GM18517 (cell line): ENCODE data around the gene AXIN1.
"Not testable (repeated sequence)": the region's sequence is repeated elsewhere in the genome, so short reads cannot be mapped to it uniquely, and the experiment has no call there.

ENCODE experiments used
- ATAC-seq: cut with Tn5 transposase; IDR thresholded peaks from one replicate; pipeline ENCODE4 v1.9.1; 2021; ENCODE audit warnings: mild to moderate bottlenecking, moderate library complexity; ENCODE audit not compliant: unreplicated experiment

Gene AXIN1

GRCh38 chr16:270381-271255, 81.9 kb downstream of the AXIN1 start:
- ATAC-seq = no peak

- no peak for ATAC-seq
These were observed 83.3 kb downstream of the AXIN1 start for GRCh38 chr16:269061-269796.

GRCh38 chr16:268141-269053, 84.1 kb downstream of the AXIN1 start:
- no peak for ATAC-seq

- not testable (repeated sequence) for ATAC-seq
These were observed 85.0 kb downstream of the AXIN1 start for GRCh38 chr16:267562-267961.

GRCh38 chr16:266258-267164, 86.0 kb downstream of the AXIN1 start:
- no peak for ATAC-seq

GRCh38 chr16:265711-266110, 86.8 kb downstream of the AXIN1 start:
- no peak for ATAC-seq

GRCh38 chr16:265002-265529, 87.5 kb downstream of the AXIN1 start:
- ATAC-seq = no peak

GRCh38 chr16:264440-264951, 88.0 kb downstream of the AXIN1 start:
- ATAC-seq = no peak

- no peak for ATAC-seq
These were observed 88.6 kb downstream of the AXIN1 start for GRCh38 chr16:263944-264343.

GRCh38 chr16:263182-263774, 89.2 kb downstream of the AXIN1 start:
- no peak for ATAC-seq

- no peak for ATAC-seq
These were observed 90.3 kb downstream of the AXIN1 start for GRCh38 chr16:262121-262745.

GRCh38 chr16:261031-261691, 91.4 kb downstream of the AXIN1 start:
- ATAC-seq = no peak

GRCh38 chr16:260326-260725, 92.2 kb downstream of the AXIN1 start:
- no peak for ATAC-seq

- ATAC-seq = no peak
These were observed 92.7 kb downstream of the AXIN1 start for GRCh38 chr16:259814-260253.

- no peak for ATAC-seq
These were observed 93.3 kb downstream of the AXIN1 start for GRCh38 chr16:259226-259625.

- ATAC-seq = not testable (repeated sequence)
These were observed 94.4 kb downstream of the AXIN1 start for GRCh38 chr16:258091-258490.

- ATAC-seq = no peak
These were observed 97.3 kb downstream of the AXIN1 start for GRCh38 chr16:255183-255582.

GRCh38 chr16:254461-254860, 98.1 kb downstream of the AXIN1 start:
- no peak for ATAC-seq
